Panc1 (cell line): ENCODE results near the gene S100A16. TPM values are rescaled to one million over a fixed set of nuclear protein-coding genes. Genes with fewer than 3 reads are reported as not detected.
"Not testable (repeated sequence)": the region's sequence is repeated elsewhere in the genome, so short reads cannot be mapped to it uniquely, and the experiment has no call there.

ENCODE experiments used
- ATAC-seq: fragments of 200-7000 bp; cut with Tn5 transposase; 2 replicates; pipeline ENCODE4 v1.9.1; 2020; ENCODE audit warnings: mild to moderate bottlenecking, moderate library complexity
- BruUV-seq: library from RNA; stranded (reverse); fragments of 400-500 nt; replicated peaks from 2 replicates; lab custom pipeline; 2021; lab: Mats Ljungman, UMichigan
- CTCF ChIA-PET: fragments of 300-600 bp; sonication (Branson Sonifier 250); formaldehyde crosslinking; loops from one replicate; lab custom pipeline; 2022; ENCODE audit warnings: antibody characterized with exemption; lab: Charles Lee
- POLR2A ChIA-PET: fragments of 300-600 bp; sonication (Branson Sonifier 250); formaldehyde crosslinking; loops from one replicate; lab custom pipeline; 2022; ENCODE audit warnings: antibody characterized with exemption; lab: Charles Lee
- DNase-seq: peaks from one replicate; pipeline ENCODE4 v3.0.0-alpha.2; 2010; ENCODE audit warnings: low read depth, low spot score
- H3K27ac ChIP-seq: 2 replicates; pipeline ENCODE4 v1.5.1; 2011; ENCODE audit warnings: mild to moderate bottlenecking, low read length, inconsistent platforms
- H3K27me3 ChIP-seq: fragments of 200-500 bp; sonication (Bioruptor generic); 2 replicates; pipeline ENCODE4 v1.6.0; 2014; ENCODE audit warnings: low read length, inconsistent platforms; ENCODE audit not compliant: control insufficient read depth, insufficient read depth
- H3K36me3 ChIP-seq: fragments of 200-500 bp; sonication (Bioruptor generic); 2 replicates; pipeline ENCODE4 v1.5.1; 2014; ENCODE audit warnings: inconsistent platforms, mild to moderate bottlenecking, low read length, moderate library complexity; ENCODE audit not compliant: control insufficient read depth, insufficient read depth
- H3K4me1 ChIP-seq: 2 replicates; pipeline ENCODE4 v1.5.1; 2011; ENCODE audit warnings: inconsistent platforms, mild to moderate bottlenecking, low read length, moderate library complexity; ENCODE audit not compliant: control insufficient read depth, insufficient read depth
- H3K4me3 ChIP-seq, 2 experiments: 2 replicates each; pipeline ENCODE4 v1.5.1; 2011 to 2012; ENCODE audit warnings: low read depth in 2 of 2, low read length in 2 of 2, mild to moderate bottlenecking in 2 of 2, inconsistent platforms in 1 of 2, moderate library complexity in 1 of 2
- H3K9me3 ChIP-seq: fragments of 200-500 bp; sonication (Bioruptor generic); 2 replicates; pipeline ENCODE4 v1.5.1; 2014; ENCODE audit warnings: low read depth, mild to moderate bottlenecking, inconsistent platforms, low read length, moderate library complexity; ENCODE audit not compliant: control insufficient read depth, insufficient read depth
- CTCF ChIP-seq: fragments of 450-650 bp; IDR thresholded peaks from 2 replicates; pipeline ENCODE4 v1.5.1; 2017; ENCODE audit warnings: mild to moderate bottlenecking
- POLR2AphosphoS5 ChIP-seq: IDR thresholded peaks from 2 replicates; pipeline ENCODE4 v1.6.1; 2012; ENCODE audit warnings: mild to moderate bottlenecking, low read depth, low read length, moderate library complexity
- REST ChIP-seq, 2 experiments: IDR thresholded peaks; 2 replicates each; pipeline ENCODE4 v1.6.1; 2011 to 2012; ENCODE audit warnings: low read depth in 2 of 2, control low read depth in 1 of 2, low read length in 1 of 2, mild to moderate bottlenecking in 1 of 2, moderate library complexity in 1 of 2; ENCODE audit not compliant: insufficient read depth in 1 of 2
- SIN3A ChIP-seq: IDR thresholded peaks from 2 replicates; pipeline ENCODE4 v1.6.1; 2012; ENCODE audit warnings: low read depth, mild to moderate bottlenecking, low read length, moderate library complexity, borderline replicate concordance; ENCODE audit not compliant: insufficient read depth
- TCF7L2 ChIP-seq: IDR thresholded peaks from 2 replicates; pipeline ENCODE4 v1.6.1; 2011; ENCODE audit warnings: mild to moderate bottlenecking, low read depth, low read length, inconsistent platforms
- in situ Hi-C: cut with HindIII; loops from 2 replicates; pipeline ENCODE4 v1.10.0; 2016; ENCODE audit warnings: low sequenced_read_pairs, low pct_unique_long_range_greater_than_20kb
- intact Hi-C: fragments of 100-400 bp; cut with micrococcal nuclease; formaldehyde crosslinking; loops from one replicate; pipeline ENCODE4 v1.10.0; 2022; ENCODE audit not compliant: unreplicated experiment
- total RNA-seq: library from RNA; stranded (reverse); gene quantifications from one replicate; pipeline ENCODE4 v1.2.1, GENCODE V29; 2021; ENCODE audit not compliant: unreplicated experiment

Gene S100A16
- total RNA-seq, 1 experiment from 2014 or later, result 61.6 TPM

GRCh38 chr1:153592748-153593147 lies 20.2 kb downstream of the S100A16 start:
- ChIA-PET CTCF (no interaction called here), POLR2A (no interaction called here)
- in situ Hi-C loops, result no loop called here

GRCh38 chr1:153588482-153588881 lies 24.5 kb downstream of the S100A16 start:
- TF ChIP-seq SIN3A (no peak), POLR2AphosphoS5 (no peak), TCF7L2 (no peak), REST (IDR thresholded peaks at IDR 0.05; ENCODE audit: insufficient read depth in 1 of 2, low read depth in 2 of 2, low read length in 1 of 2) (no peak), CTCF (no peak)
- Histone ChIP-seq H3K4me3 (no peak overlapping the region), H3K27me3 (no peaks in the 10 kb centered on the region), H3K36me3 (no peaks in the 10 kb centered on the region), H3K9me3 (no peaks in the 10 kb centered on the region), H3K4me1 (no peaks in the 10 kb centered on the region), H3K27ac (no peak overlapping the region)
- ATAC-seq, result no peak
- DNase-seq, result no peak
- ChIA-PET CTCF (interaction anchor here (0.7 kb wide), 1 partner anchor 377 kb away, joined by 5 read pairs; no protein-coding TSS in a partner anchor), POLR2A (interaction anchor here (0.7 kb wide), 1 partner anchor 11 kb away, joined by 4 read pairs; no protein-coding TSS in a partner anchor)
- intact Hi-C loops (no loop called here), in situ Hi-C loops (no loop called here)
- BruUV-seq, result no TSS peak

More at GRCh38 chr1:153592748-153593147, 20.2 kb downstream of the S100A16 start:
- no peaks in the 10 kb centered on the region for H3K9me3 ChIP-seq
- BruUV-seq, result no TSS peak
- H3K4me1 ChIP-seq, result no peaks in the 10 kb centered on the region
- no peak for DNase-seq
- TF ChIP-seq CTCF (no peak), REST (IDR thresholded peaks at IDR 0.05; ENCODE audit: insufficient read depth in 1 of 2, low read depth in 2 of 2, low read length in 1 of 2) (no peak), POLR2AphosphoS5 (no peak), TCF7L2 (no peak), SIN3A (no peak)
- no peaks in the 10 kb centered on the region for H3K36me3 ChIP-seq
- intact Hi-C loops, result no loop called here
- no peak overlapping the region for H3K4me3 ChIP-seq
- H3K27ac ChIP-seq, result no peak overlapping the region
- no peak for ATAC-seq
- H3K27me3 ChIP-seq, result no peaks in the 10 kb centered on the region

- H3K36me3 ChIP-seq, H3K9me3 ChIP-seq, H3K4me1 ChIP-seq, BruUV-seq, H3K27ac ChIP-seq, H3K4me3 ChIP-seq, intact Hi-C loops, in situ Hi-C loops, H3K27me3 ChIP-seq, DNase-seq, ATAC-seq: not testable (repeated sequence)
- ChIA-PET POLR2A (interaction anchor here (0.7 kb wide), 1 partner anchor 10 kb away, joined by 4 read pairs; no protein-coding TSS in a partner anchor), CTCF (interaction anchor here (0.7 kb wide), 1 partner anchor 378 kb away, joined by 5 read pairs; no protein-coding TSS in a partner anchor)
Measured at GRCh38 chr1:153588033-153588432, 24.9 kb downstream of the S100A16 start.
